ENCODE results near the gene CLEC4A. TPM values are rescaled to one million over a fixed set of nuclear protein-coding genes. Genes with fewer than 3 reads are reported as not detected.

CLEC4A gene
- total RNA-seq (2021), result 0.18 and 0.37 TPM in 2 replicates
- long read RNA-seq, result 0 reads

DNA sequence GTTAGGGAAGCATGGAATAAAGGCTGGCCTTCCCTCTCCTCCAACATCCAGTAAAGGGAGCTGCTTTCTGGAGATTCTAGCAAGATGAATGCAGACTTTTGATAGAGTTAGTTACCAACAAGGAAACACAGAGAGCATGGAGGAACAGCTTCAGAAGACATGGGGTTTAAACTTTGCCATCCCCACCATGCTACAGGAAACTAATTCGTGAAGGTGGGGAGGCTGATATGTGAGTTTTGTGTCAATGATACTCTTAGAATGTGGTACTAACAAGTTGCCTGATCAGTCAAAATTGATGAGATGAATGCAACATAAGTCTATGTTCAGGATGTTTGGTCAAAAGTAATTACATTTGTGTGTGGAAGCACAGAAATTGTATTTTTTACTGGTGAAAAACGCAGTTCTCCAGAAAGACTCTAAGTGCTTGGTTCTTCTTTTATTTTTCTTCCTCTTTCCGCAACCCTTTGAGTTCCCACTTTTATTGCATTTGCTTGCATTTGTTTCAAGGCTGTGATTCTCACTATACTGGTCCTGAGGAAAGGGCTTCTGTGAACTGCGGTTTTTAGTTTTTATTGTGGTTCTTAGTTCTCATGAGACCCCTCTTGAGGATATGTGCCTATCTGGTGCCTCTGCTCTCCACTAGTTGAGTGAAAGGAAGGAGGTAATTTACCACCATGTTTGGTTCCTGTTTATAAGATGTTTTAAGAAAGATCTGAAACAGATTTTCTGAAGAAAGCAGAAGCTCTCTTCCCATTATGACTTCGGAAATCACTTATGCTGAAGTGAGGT, at the start of gene CLEC4A:
Gene CLEC4A (plus strand): TSS at position 494 of the 789 bp plus-strand sequence. CDS start 262 bp downstream, at position 756.
- Histone ChIP-seq H3K4me1 (ENCODE audit: insufficient read depth, low read length) (no peaks in the 10 kb centered on the region), H2BK20ac (ENCODE audit: low read depth, low read length, poor library complexity, severe bottlenecking) (no peak within 1 kb of the TSS), H3K79me1 (ENCODE audit: insufficient read depth, low read depth, low read length, poor library complexity, severe bottlenecking) (no peaks in the 10 kb centered on the region), H3K18ac (ENCODE audit: insufficient read length, low read depth, low read length) (no peak within 1 kb of the TSS), H3K4me2 (ENCODE audit: insufficient read depth, insufficient read length, low read length) (no peak within 1 kb of the TSS), H3K14ac (ENCODE audit: insufficient read depth, low read length) (no peak within 1 kb of the TSS), H3K23ac (ENCODE audit: insufficient read length, low read depth, low read length) (no peak within 1 kb of the TSS), H2AFZ (ENCODE audit: low read length) (no peak within 1 kb of the TSS), H2BK15ac (ENCODE audit: low read depth, low read length) (no peak within 1 kb of the TSS), H4K20me1 (ENCODE audit: control insufficient read depth, insufficient read depth, insufficient read length) (no peaks in the 10 kb centered on the region), H2BK5ac (ENCODE audit: insufficient read length, low read length) (no peak within 1 kb of the TSS), H3T11ph (ENCODE audit: low read length) (no peak within 1 kb of the TSS), H2AK5ac (ENCODE audit: insufficient read length, low read length) (no peak within 1 kb of the TSS), H3K27me3 (ENCODE audit: insufficient read depth, low read length) (no peaks in the 10 kb centered on the region), H3K23me2 (ENCODE audit: insufficient read length, low read depth, low read length, poor library complexity, severe bottlenecking) (no peaks in the 10 kb centered on the region), H3K56ac (ENCODE audit: insufficient read length, low read depth, low read length) (no peak within 1 kb of the TSS), H4K91ac (ENCODE audit: insufficient read length, low read depth, low read length) (no peak within 1 kb of the TSS), H3K27ac (ENCODE audit: insufficient read length, low read depth, low read length) (no peak within 1 kb of the TSS), H4K8ac (replicated peaks; ENCODE audit: insufficient read length, low read depth, low read length) (no peak within 1 kb of the TSS), H3K4ac (ENCODE audit: low read depth, low read length) (no peak within 1 kb of the TSS), H3K9ac (ENCODE audit: extremely low read depth, insufficient read length, low read length) (no peak within 1 kb of the TSS), H4K5ac (ENCODE audit: insufficient read length, low read depth, low read length) (no peak within 1 kb of the TSS), H2BK12ac (ENCODE audit: insufficient read length, low read depth, low read length) (no peak within 1 kb of the TSS), H3K9me3 (ENCODE audit: control insufficient read depth, low read depth, low read length) (no peaks in the 10 kb centered on the region), H2BK120ac (ENCODE audit: low read depth, low read length, poor library complexity, severe bottlenecking) (no peak within 1 kb of the TSS), H3K79me2 (ENCODE audit: insufficient read depth, low read length) (no peaks in the 10 kb centered on the region)
- TF ChIP-seq, protein P1, sequence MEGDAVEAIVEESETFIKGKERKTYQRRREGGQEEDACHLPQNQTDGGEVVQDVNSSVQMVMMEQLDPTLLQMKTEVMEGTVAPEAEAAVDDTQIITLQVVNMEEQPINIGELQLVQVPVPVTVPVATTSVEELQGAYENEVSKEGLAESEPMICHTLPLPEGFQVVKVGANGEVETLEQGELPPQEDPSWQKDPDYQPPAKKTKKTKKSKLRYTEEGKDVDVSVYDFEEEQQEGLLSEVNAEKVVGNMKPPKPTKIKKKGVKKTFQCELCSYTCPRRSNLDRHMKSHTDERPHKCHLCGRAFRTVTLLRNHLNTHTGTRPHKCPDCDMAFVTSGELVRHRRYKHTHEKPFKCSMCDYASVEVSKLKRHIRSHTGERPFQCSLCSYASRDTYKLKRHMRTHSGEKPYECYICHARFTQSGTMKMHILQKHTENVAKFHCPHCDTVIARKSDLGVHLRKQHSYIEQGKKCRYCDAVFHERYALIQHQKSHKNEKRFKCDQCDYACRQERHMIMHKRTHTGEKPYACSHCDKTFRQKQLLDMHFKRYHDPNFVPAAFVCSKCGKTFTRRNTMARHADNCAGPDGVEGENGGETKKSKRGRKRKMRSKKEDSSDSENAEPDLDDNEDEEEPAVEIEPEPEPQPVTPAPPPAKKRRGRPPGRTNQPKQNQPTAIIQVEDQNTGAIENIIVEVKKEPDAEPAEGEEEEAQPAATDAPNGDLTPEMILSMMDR (conservative IDR thresholded peaks at IDR 0.05), result no peak
- Mint-ChIP-seq H3K4me1 (peaks cover 9 to 20% of the 10 kb centered on the region in 2 experiments), H3K4me3 (no peak within 1 kb of the TSS), H3K27ac (no peak within 1 kb of the TSS), H3K27me3 (ENCODE audit: low read depth) (0 out of 2 replicates have a peak, but pooled peaks cover 2% of the 10 kb centered on the region), H3K9me3 (no peaks in the 10 kb centered on the region), H3K36me3 (ENCODE audit: insufficient read depth in 1 of 3, low read depth in 3 of 3) (no peaks in the 10 kb centered on the region)
- no CpG with 5 or more reads among the region's 5 CpGs for WGBS (ENCODE audit: extremely low coverage, insufficient read length, low lambda C conversion rate)
- DNase-seq, result no peak
